A549 (cell line): ENCODE measurements around the gene SAPCD2. TPM values are rescaled to one million over a fixed set of nuclear protein-coding genes. Genes with fewer than 3 reads are reported as not detected.
A peak's percentile ranks its signal among the peaks of the same experiment; 100 is the strongest.

Experiments
- ATAC-seq, 2 experiments: fragments of 200-7000 bp in 1 of 2; fragments of >200 bp in 1 of 2; cut with Nextera tagmentation in 1 of 2; cut with Tn5 transposase in 1 of 2; 3 replicates each; pipeline versions ENCODE4 v1.8.0 to v1.9.1; 2018 to 2020; ENCODE audit warnings: mild to moderate bottlenecking in 1 of 2, moderate library complexity in 1 of 2
- CTCF ChIA-PET: fragments of 300-600 bp; sonication (Branson Sonifier 250); formaldehyde crosslinking; extraction: SDS; loops from one replicate; lab custom pipeline; 2021; ENCODE audit warnings: antibody characterized with exemption, inconsistent platforms; lab: Yijun Ruan, JAX
- POLR2A ChIA-PET: fragments of 350-600 bp; formaldehyde crosslinking; extraction: SDS; loops from one replicate; lab custom pipeline; 2021; ENCODE audit warnings: antibody characterized with exemption, inconsistent platforms; lab: Yijun Ruan, JAX
- DNase-seq, 2 experiments: peaks; one replicate each; pipeline versions ENCODE4 v3.0.0 to v3.0.0-alpha.2; 2011 to 2016; ENCODE audit warnings: low read depth in 1 of 2, low spot score in 1 of 2
- FAIRE-seq: peaks from 2 replicates; lab custom pipeline; 2011; peaks lifted over from hg19 to GRCh38; lab: Jason Lieb, UNC
- H3K27ac ChIP-seq, 2 experiments: fragments of >200 bp; sonication (Bioruptor Twin); formaldehyde crosslinking; 3 replicates each; pipeline ENCODE4 v1.5.1; 2016 to 2017
- H3K4me1 ChIP-seq: fragments of >200 bp; sonication (Bioruptor Twin); formaldehyde crosslinking; 3 replicates; pipeline ENCODE4 v1.6.1; 2016
- H3K4me2 ChIP-seq: fragments of >200 bp; sonication (Bioruptor Twin); formaldehyde crosslinking; 3 replicates; pipeline ENCODE4 v1.6.1; 2016
- H3K4me3 ChIP-seq: fragments of >200 bp; sonication (Bioruptor Twin); formaldehyde crosslinking; 3 replicates; pipeline ENCODE4 v1.5.1; 2016
- H3K9me3 ChIP-seq: fragments of >200 bp; sonication (Bioruptor Twin); formaldehyde crosslinking; 3 replicates; pipeline ENCODE4 v1.6.1; 2016
- BCL3 ChIP-seq: fragments of >200 bp; sonication (Bioruptor Twin); formaldehyde crosslinking; IDR thresholded peaks from 3 replicates; pipeline ENCODE4 v1.6.1; 2016
- CBX8 ChIP-seq: fragments of 200-600 bp; sonication (generic); IDR thresholded peaks from 2 replicates; pipeline ENCODE4 v1.6.1; 2016
- E2F6 ChIP-seq: IDR thresholded peaks from 2 replicates; pipeline ENCODE4 v1.6.1; 2012; ENCODE audit warnings: low read depth, borderline replicate concordance
- FOSL2 ChIP-seq, 2 experiments: fragments of 450-650 bp in 1 of 2; fragments of >200 bp in 1 of 2; sonication (Bioruptor Twin) in 1 of 2; formaldehyde crosslinking; IDR thresholded peaks; 2 replicates each; pipeline versions ENCODE4 v1.5.0 to v1.6.1; 2016 to 2020; ENCODE audit warnings: mild to moderate bottlenecking in 1 of 2, moderate library complexity in 1 of 2
- FOXS1 ChIP-seq: fragments of 250-450 bp; sonication (Bioruptor Pico); IDR thresholded peaks from 2 replicates; pipeline ENCODE4 v1.5.0; 2020; ENCODE audit warnings: mild to moderate bottlenecking, moderate library complexity
- GATA3 ChIP-seq: IDR thresholded peaks from 2 replicates; pipeline ENCODE4 v1.6.1; 2012; ENCODE audit warnings: borderline replicate concordance
- JUN ChIP-seq, 2 experiments: fragments of >200 bp; sonication (Bioruptor Twin); formaldehyde crosslinking; IDR thresholded peaks; 2 replicates in 1 of 2; 3 replicates in 1 of 2; pipeline ENCODE4 v1.6.1; 2016 to 2017
- JUNB ChIP-seq: fragments of >200 bp; sonication (Bioruptor Twin); formaldehyde crosslinking; IDR thresholded peaks from 2 replicates; pipeline ENCODE4 v1.6.1; 2016
- MAFK ChIP-seq: fragments of 450-650 bp; IDR thresholded peaks from 2 replicates; pipeline ENCODE4 v1.6.1; 2014; ENCODE audit not compliant: partially characterized antibody
- NPAS2 ChIP-seq: fragments of 250-450 bp; sonication (Bioruptor Pico); IDR thresholded peaks from 2 replicates; pipeline ENCODE4 v1.8.0; 2022; ENCODE audit warnings: mild to moderate bottlenecking, moderate library complexity, borderline replicate concordance
- POLR2A ChIP-seq: IDR thresholded peaks from 2 replicates; pipeline ENCODE4 v1.6.1; 2012; ENCODE audit warnings: mild to moderate bottlenecking, low read length
- POLR2AphosphoS2 ChIP-seq: conservative IDR thresholded peaks from 2 replicates; pipeline ENCODE4 v1.6.1; 2012; ENCODE audit warnings: low read length, improper control_type of control experiment, inconsistent platforms
- RAD21 ChIP-seq, 2 experiments: fragments of >200 bp in 1 of 2; sonication (Bioruptor Twin) in 1 of 2; formaldehyde crosslinking in 1 of 2; IDR thresholded peaks in 1 of 2; conservative IDR thresholded peaks in 1 of 2; 2 replicates in 1 of 2; 3 replicates in 1 of 2; pipeline ENCODE4 v1.6.1; 2012 to 2018; ENCODE audit warnings: inconsistent platforms in 1 of 2
- RARB ChIP-seq: fragments of 250-450 bp; sonication (Bioruptor Pico); IDR thresholded peaks from 2 replicates; pipeline ENCODE4 v1.8.0; 2021; ENCODE audit warnings: mild to moderate bottlenecking, moderate library complexity
- RNF2 ChIP-seq: fragments of 200-600 bp; sonication (generic); IDR thresholded peaks from 2 replicates; pipeline ENCODE4 v1.6.1; 2016; ENCODE audit warnings: low read depth, mild to moderate bottlenecking, antibody characterized with exemption, moderate library complexity, borderline replicate concordance
- TFCP2L1 ChIP-seq: fragments of 250-450 bp; sonication (Bioruptor Pico); IDR thresholded peaks from 2 replicates; pipeline ENCODE4 v1.5.0; 2021; ENCODE audit warnings: mild to moderate bottlenecking
- TP53 ChIP-seq: fragments of 250-450 bp; sonication (Bioruptor Pico); IDR thresholded peaks from 2 replicates; pipeline ENCODE4 v1.5.0; 2021; ENCODE audit warnings: mild to moderate bottlenecking, moderate library complexity
- WGBS: methylation state at CpG from one replicate; pipeline ENCODE4 v1.1.6; 2017; ENCODE audit errors: missing lambda C conversion rate; 5-methylcytosine and 5-hydroxymethylcytosine counted together
- polyA plus RNA-seq, 4 experiments: library from polyadenylated mRNA; depleted of rRNA in 3 of 4; stranded (reverse); fragments of >200 nt; fragmentation: RNase III in 1 of 4; extraction: RNeasy Plus Mini Kit Qiagen cat#74134 plus additional on column Dnase treatment in 1 of 4; gene quantifications; 2 replicates in 3 of 4; 3 replicates in 1 of 4; pipeline ENCODE4 v1.2.3, GENCODE V29; 2011 to 2017
- TF ChIP-seq, protein P1 (sequence below): IDR thresholded peaks from 2 replicates; pipeline ENCODE4 v1.6.1; 2012
- TF ChIP-seq, protein P2 (sequence below): fragments of >200 bp; sonication (Bioruptor Twin); formaldehyde crosslinking; IDR thresholded peaks from 3 replicates; pipeline ENCODE4 v1.5.1; 2016

SAPCD2 gene
- polyA plus RNA-seq, 2 of the 4 experiments (the other 2 are of a cell fraction): 6.9 to 14.6 TPM

- no peaks in the 10 kb centered on the region for H3K9me3 ChIP-seq
- H3K4me1 ChIP-seq: peaks cover 41% of the 10 kb centered on the region
- no peak for DNase-seq
- CTCF ChIA-PET: interaction anchor here (0.9 to 24.0 kb wide), 6 partner anchors 17 to 108 kb away, joined by 3 to 321 read pairs (median 4); partner anchors contain the start of gene SAPCD2
- no peak overlapping the region for H3K4me3 ChIP-seq
- POLR2A ChIA-PET: interaction anchor here (0.6 to 0.7 kb wide), 2 partner anchors 14 to 355 kb away, joined by 4 to 6 read pairs; no protein-coding TSS in a partner anchor
- ATAC-seq: no peak
- H3K27ac ChIP-seq: peak overlapping the region; percentile 79 to 95; a peak in 4 of 6 replicates
- WGBS: 76% methylated on average over 6 of the region's 9 CpGs
- H3K4me2 ChIP-seq: peak overlapping the region; percentile 71
- no peak for TF ChIP-seq JUN (IDR thresholded peaks at IDR 0.05)
- no peak for TF ChIP-seq BCL3
- TF ChIP-seq NPAS2 (CRISPR knock-in tag): no peak
- TF ChIP-seq TP53: no peak
- TF ChIP-seq RNF2: no peak
- TF ChIP-seq TFCP2L1 (CRISPR knock-in tag): no peak
- no peak for FAIRE-seq
These were observed 14.2 kb upstream of the SAPCD2 start for GRCh38 chr9:137084526-137084925.

DNA sequence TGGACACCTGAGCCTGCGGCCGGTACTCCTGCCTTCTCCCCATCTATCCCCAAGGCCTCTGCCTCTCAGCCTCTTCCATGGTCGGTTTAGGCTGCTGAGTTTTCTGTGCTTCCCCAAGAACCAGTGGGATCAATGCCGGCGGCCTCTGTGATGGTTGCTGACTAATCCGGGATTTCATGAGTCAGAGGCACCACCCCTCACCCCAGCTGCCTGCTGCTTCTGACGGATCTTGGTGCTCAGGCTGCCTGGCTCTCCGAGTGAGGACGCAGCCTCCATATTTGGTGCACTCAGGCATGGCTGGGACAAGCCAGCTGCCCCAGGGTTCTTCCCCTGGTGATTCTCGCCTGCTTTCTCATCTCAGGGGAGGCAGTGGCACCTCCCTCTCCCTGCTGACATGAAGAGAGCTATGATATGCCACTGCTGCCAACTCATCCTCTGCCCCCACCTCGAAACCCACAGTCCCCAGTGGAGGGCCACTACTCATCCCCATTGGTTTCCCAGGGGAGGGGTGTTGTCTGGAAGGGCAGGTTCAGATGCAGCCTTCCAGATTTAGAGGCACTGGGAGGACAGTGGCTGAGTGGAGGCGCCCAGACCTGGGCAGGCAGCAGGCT is 13.1 kb upstream of the SAPCD2 start:
- 24% methylated on average over 9 of the region's 12 CpGs for WGBS
- FAIRE-seq: peak; percentile 70
- Histone ChIP-seq H3K27ac (peak overlapping the region; percentile 79 to 95), H3K4me1 (peaks cover 41% of the 10 kb centered on the region), H3K9me3 (no peaks in the 10 kb centered on the region), H3K4me3 (no peak overlapping the region), H3K4me2 (peak overlapping the region; percentile 71)
- peak; percentile 54 to 59 for ATAC-seq
- TF ChIP-seq CBX8 (no peak), MAFK (peak; percentile 47), POLR2AphosphoS2 (no peak), JUNB (peak; percentile 69), JUN (IDR thresholded peaks at IDR 0.05) (peak in 1 of 2 experiments; percentile 56; a peak in 3 of 5 replicates), FOSL2 (IDR thresholded peaks at IDR 0.05) (peak; percentile 73), FOSL2 (CRISPR knock-in tag; IDR thresholded peaks at IDR 0.05) (peak; percentile 94), GATA3 (no peak), FOXS1 (CRISPR knock-in tag) (no peak), E2F6 (no peak), RARB (CRISPR knock-in tag) (no peak), POLR2A (0 out of 2 replicates have a peak, but pooled peaks have one; percentile 10), RAD21 (conservative IDR thresholded peaks at IDR 0.05 in 1 of 2, IDR thresholded peaks at IDR 0.05 in 1 of 2) (no peak)
- TF ChIP-seq, protein P1, sequence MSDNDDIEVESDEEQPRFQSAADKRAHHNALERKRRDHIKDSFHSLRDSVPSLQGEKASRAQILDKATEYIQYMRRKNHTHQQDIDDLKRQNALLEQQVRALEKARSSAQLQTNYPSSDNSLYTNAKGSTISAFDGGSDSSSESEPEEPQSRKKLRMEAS: peak; percentile 43; the same call in 1 of the 2 replicates
- TF ChIP-seq, protein P2, sequence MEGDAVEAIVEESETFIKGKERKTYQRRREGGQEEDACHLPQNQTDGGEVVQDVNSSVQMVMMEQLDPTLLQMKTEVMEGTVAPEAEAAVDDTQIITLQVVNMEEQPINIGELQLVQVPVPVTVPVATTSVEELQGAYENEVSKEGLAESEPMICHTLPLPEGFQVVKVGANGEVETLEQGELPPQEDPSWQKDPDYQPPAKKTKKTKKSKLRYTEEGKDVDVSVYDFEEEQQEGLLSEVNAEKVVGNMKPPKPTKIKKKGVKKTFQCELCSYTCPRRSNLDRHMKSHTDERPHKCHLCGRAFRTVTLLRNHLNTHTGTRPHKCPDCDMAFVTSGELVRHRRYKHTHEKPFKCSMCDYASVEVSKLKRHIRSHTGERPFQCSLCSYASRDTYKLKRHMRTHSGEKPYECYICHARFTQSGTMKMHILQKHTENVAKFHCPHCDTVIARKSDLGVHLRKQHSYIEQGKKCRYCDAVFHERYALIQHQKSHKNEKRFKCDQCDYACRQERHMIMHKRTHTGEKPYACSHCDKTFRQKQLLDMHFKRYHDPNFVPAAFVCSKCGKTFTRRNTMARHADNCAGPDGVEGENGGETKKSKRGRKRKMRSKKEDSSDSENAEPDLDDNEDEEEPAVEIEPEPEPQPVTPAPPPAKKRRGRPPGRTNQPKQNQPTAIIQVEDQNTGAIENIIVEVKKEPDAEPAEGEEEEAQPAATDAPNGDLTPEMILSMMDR: no peak
- ChIA-PET CTCF (interaction anchor here (0.6 to 24.0 kb wide), 9 partner anchors 16 to 329 kb away, joined by 3 to 321 read pairs (median 4); partner anchors contain the start of gene SAPCD2), POLR2A (interaction anchor here (0.7 to 1.1 kb wide), 3 partner anchors 32 to 157 kb away, joined by 3 read pairs; partner anchors contain the start of gene TUBB4B)
- peak; percentile 78 to 86 for DNase-seq
